Panc1 (cell line): ENCODE results near the gene TNRC6C.

ENCODE experiments used
- CTCF ChIP-seq: fragments of 450-650 bp; IDR thresholded peaks from 2 replicates; pipeline ENCODE4 v1.5.1; 2017; ENCODE audit warnings: mild to moderate bottlenecking
- POLR2AphosphoS5 ChIP-seq: IDR thresholded peaks from 2 replicates; pipeline ENCODE4 v1.6.1; 2012; ENCODE audit warnings: mild to moderate bottlenecking, low read depth, low read length, moderate library complexity
- REST ChIP-seq, 2 experiments: IDR thresholded peaks; 2 replicates each; pipeline ENCODE4 v1.6.1; 2011 to 2012; ENCODE audit warnings: low read depth in 2 of 2, control low read depth in 1 of 2, low read length in 1 of 2, mild to moderate bottlenecking in 1 of 2, moderate library complexity in 1 of 2; ENCODE audit not compliant: insufficient read depth in 1 of 2
- SIN3A ChIP-seq: IDR thresholded peaks from 2 replicates; pipeline ENCODE4 v1.6.1; 2012; ENCODE audit warnings: low read depth, mild to moderate bottlenecking, low read length, moderate library complexity, borderline replicate concordance; ENCODE audit not compliant: insufficient read depth

- no peak for TF ChIP-seq POLR2AphosphoS5
- TF ChIP-seq CTCF = no peak
- TF ChIP-seq REST (IDR thresholded peaks at IDR 0.05; ENCODE audit: insufficient read depth in 1 of 2, low read depth in 2 of 2, low read length in 1 of 2) = no peak
- TF ChIP-seq SIN3A = no peak
Observed at GRCh38 chr17:78116411-78116810, 157.9 kb downstream of the TNRC6C start.
